H1 (cell line): Measurements from ENCODE around the gene SRRM3. TPM values are rescaled to one million over a fixed set of nuclear protein-coding genes. Genes with fewer than 3 reads are reported as not detected.

ENCODE experiments used
- CTCF ChIA-PET: fragments of 300-600 bp; sonication (Branson Sonifier 250); formaldehyde crosslinking; loops from one replicate; lab custom pipeline; 2021; ENCODE audit not compliant: partially characterized antibody; lab: Charles Lee
- POLR2A ChIA-PET: fragments of 300-600 bp; sonication (Branson Sonifier 250); formaldehyde crosslinking; loops from one replicate; lab custom pipeline; 2021; ENCODE audit warnings: inconsistent platforms; ENCODE audit not compliant: partially characterized antibody; lab: Charles Lee
- DNase-seq, 2 experiments: peaks; one replicate each; pipeline versions ENCODE4 v3.0.0 to v3.0.0-alpha.2; 2010 to 2022; ENCODE audit warnings: low spot score in 2 of 2, low read depth in 1 of 2, mixed read lengths in 1 of 2
- FAIRE-seq: peaks from 2 replicates; lab custom pipeline; 2011; peaks lifted over from hg19 to GRCh38; lab: Jason Lieb, UNC
- H2AFZ ChIP-seq: 2 replicates; pipeline ENCODE4 v1.8.1; 2012; ENCODE audit warnings: low read length, inconsistent platforms
- H2AK5ac ChIP-seq: 2 replicates; pipeline ENCODE4 v1.6.1; 2013; ENCODE audit warnings: low read depth, low read length
- H2BK120ac ChIP-seq: replicated peaks from 2 replicates; pipeline ENCODE3; 2013; ENCODE audit warnings: low read depth, low read length, inconsistent platforms
- H2BK12ac ChIP-seq: 2 replicates; pipeline ENCODE4 v1.6.1; 2013; ENCODE audit warnings: low read depth, low read length
- H2BK15ac ChIP-seq: 2 replicates; pipeline ENCODE4 v1.6.1; 2013; ENCODE audit warnings: low read length
- H2BK20ac ChIP-seq: 2 replicates; pipeline ENCODE4 v1.6.1; 2013; ENCODE audit warnings: low read length
- H2BK5ac ChIP-seq: 2 replicates; pipeline ENCODE4 v1.6.1; 2013; ENCODE audit warnings: low read depth, low read length
- H3K14ac ChIP-seq: 2 replicates; pipeline ENCODE4 v1.6.1; 2013; ENCODE audit warnings: inconsistent platforms; ENCODE audit not compliant: insufficient read length
- H3K18ac ChIP-seq: 2 replicates; pipeline ENCODE4 v1.6.1; 2013; ENCODE audit warnings: low read length; ENCODE audit errors: extremely low read depth
- H3K23ac ChIP-seq: 2 replicates; pipeline ENCODE4 v1.6.1; 2013; ENCODE audit warnings: inconsistent platforms; ENCODE audit not compliant: insufficient read length
- H3K23me2 ChIP-seq: 2 replicates; pipeline ENCODE4 v1.6.1; 2013; ENCODE audit warnings: low read depth, low read length
- H3K27ac ChIP-seq: 2 replicates; pipeline ENCODE4 v1.6.1; 2011; ENCODE audit warnings: low read depth, low read length, inconsistent platforms
- H3K27me3 ChIP-seq, 4 experiments: replicated peaks in 1 of 4; 1 replicate in 1 of 4; 2 replicates in 3 of 4; pipeline versions ENCODE4 v1.6.1 to v1.8.1; 2011 to 2013; ENCODE audit warnings: low read length in 3 of 4, mild to moderate bottlenecking in 3 of 4, inconsistent platforms in 2 of 4, mixed read lengths in 2 of 4, moderate library complexity in 1 of 4; ENCODE audit not compliant: control insufficient read depth in 3 of 4, insufficient read depth in 3 of 4; ENCODE audit errors: extremely low read depth in 1 of 4
- H3K36me3 ChIP-seq, 4 experiments: 2 replicates each; pipeline versions ENCODE4 v1.6.1 to v1.8.1; 2011 to 2013; ENCODE audit warnings: mild to moderate bottlenecking in 4 of 4, low read length in 3 of 4, moderate library complexity in 2 of 4, control low read depth in 1 of 4, inconsistent platforms in 1 of 4; ENCODE audit not compliant: insufficient read depth in 4 of 4, control insufficient read depth in 2 of 4
- H3K4ac ChIP-seq: replicated peaks from 2 replicates; pipeline ENCODE3; 2013; ENCODE audit warnings: low read length, low read depth, mixed read lengths, inconsistent platforms; ENCODE audit not compliant: insufficient read length
- H3K4me1 ChIP-seq, 4 experiments: replicated peaks in 1 of 4; 1 replicate in 1 of 4; 2 replicates in 3 of 4; pipeline versions ENCODE4 v1.6.1 to v1.8.1; 2011 to 2013; ENCODE audit warnings: low read length in 3 of 4, inconsistent platforms in 2 of 4, mixed read lengths in 1 of 4; ENCODE audit not compliant: insufficient read depth in 4 of 4, control insufficient read depth in 3 of 4
- H3K4me2 ChIP-seq, 2 experiments: 2 replicates each; pipeline versions ENCODE4 v1.6.1 to v1.8.1; 2011 to 2013; ENCODE audit warnings: low read depth in 2 of 2, low read length in 2 of 2, control low read depth in 1 of 2, inconsistent platforms in 1 of 2, mild to moderate bottlenecking in 1 of 2; ENCODE audit not compliant: insufficient read depth in 1 of 2
- H3K4me3 ChIP-seq, 4 experiments: fragments of 200-600, 300-600 bp in 1 of 4; sonication (generic), shearing (Covaris generic), sonication (Bioruptor Twin) in 1 of 4; 2 replicates each; pipeline versions ENCODE4 v1.5.1 to v1.8.1; 2011 to 2016; ENCODE audit warnings: low read length in 4 of 4, low read depth in 3 of 4, control low read depth in 2 of 4, inconsistent platforms in 2 of 4, mild to moderate bottlenecking in 2 of 4, mixed read lengths in 1 of 4, moderate library complexity in 1 of 4; ENCODE audit not compliant: insufficient read depth in 2 of 4; ENCODE audit errors: extremely low read depth in 1 of 4
- H3K56ac ChIP-seq: replicated peaks from 2 replicates; pipeline ENCODE3; 2013; ENCODE audit warnings: low read depth, mild to moderate bottlenecking, mixed read lengths, low read length, inconsistent platforms; ENCODE audit not compliant: insufficient read length
- H3K79me1 ChIP-seq: 2 replicates; pipeline ENCODE4 v1.6.1; 2013; ENCODE audit warnings: low read depth, low read length, control low read depth
- H3K79me2 ChIP-seq, 2 experiments: 2 replicates each; pipeline versions ENCODE4 v1.6.1 to v1.8.1; 2012 to 2013; ENCODE audit warnings: low read length in 2 of 2, mild to moderate bottlenecking in 2 of 2, inconsistent platforms in 1 of 2; ENCODE audit not compliant: insufficient read depth in 2 of 2, control insufficient read depth in 1 of 2
- H3K9ac ChIP-seq, 4 experiments: replicated peaks in 1 of 4; 1 replicate in 1 of 4; 2 replicates in 3 of 4; pipeline versions ENCODE4 v1.6.1 to v1.8.1; 2011 to 2013; ENCODE audit warnings: low read depth in 3 of 4, low read length in 3 of 4, control low read depth in 2 of 4, mild to moderate bottlenecking in 2 of 4, moderate library complexity in 2 of 4, inconsistent platforms in 1 of 4; ENCODE audit errors: extremely low read depth in 1 of 4
- H3K9me3 ChIP-seq, 2 experiments: 2 replicates each; pipeline versions ENCODE4 v1.6.1 to v1.8.1; 2012 to 2013; ENCODE audit warnings: mild to moderate bottlenecking in 2 of 2, moderate library complexity in 2 of 2, control low read depth in 1 of 2, inconsistent platforms in 1 of 2, low read depth in 1 of 2, low read length in 1 of 2, mixed read lengths in 1 of 2; ENCODE audit not compliant: insufficient read depth in 2 of 2
- H4K20me1 ChIP-seq, 2 experiments: replicated peaks in 1 of 2; 2 replicates each; pipeline versions ENCODE3 to v1.8.1; 2011 to 2013; ENCODE audit warnings: inconsistent platforms in 2 of 2, low read length in 2 of 2, mild to moderate bottlenecking in 1 of 2; ENCODE audit not compliant: insufficient read depth in 2 of 2, control insufficient read depth in 1 of 2
- H4K5ac ChIP-seq: 2 replicates; pipeline ENCODE4 v1.6.1; 2013; ENCODE audit warnings: low read length, low read depth, mixed read lengths, inconsistent platforms; ENCODE audit not compliant: insufficient read length
- H4K8ac ChIP-seq: 2 replicates; pipeline ENCODE4 v1.8.0; 2013; ENCODE audit warnings: mild to moderate bottlenecking, moderate library complexity, low read length, inconsistent platforms; ENCODE audit not compliant: insufficient read depth; ENCODE audit errors: extremely low read depth
- H4K91ac ChIP-seq: replicated peaks from 2 replicates; pipeline ENCODE3; 2013; ENCODE audit warnings: low read length, mixed read lengths, inconsistent platforms; ENCODE audit not compliant: insufficient read length
- HDAC2 ChIP-seq, 2 experiments: fragments of 300-600 bp in 1 of 2; sonication (generic) in 1 of 2; IDR thresholded peaks; 2 replicates each; pipeline ENCODE4 v1.6.1; 2011 to 2012; ENCODE audit warnings: low read depth in 2 of 2, low read length in 2 of 2, mild to moderate bottlenecking in 2 of 2, moderate library complexity in 2 of 2, borderline replicate concordance in 1 of 2, inconsistent platforms in 1 of 2
- SP2 ChIP-seq: IDR thresholded peaks from 2 replicates; pipeline ENCODE4 v1.6.1; 2012; ENCODE audit warnings: mild to moderate bottlenecking, low read length, inconsistent platforms
- USF2 ChIP-seq: IDR thresholded peaks from 2 replicates; pipeline ENCODE4 v1.6.1; 2011; ENCODE audit warnings: low read length, improper control_type of control experiment
- WGBS, 2 experiments: shearing (Covaris generic) in 1 of 2; methylation state at CpG; one replicate each; pipeline versions ENCODE4 v1.1.6 to v1.1.7; 2013 to 2015; ENCODE audit warnings: low lambda C conversion rate in 2 of 2, mixed read lengths in 2 of 2, inconsistent platforms in 1 of 2, low coverage in 1 of 2, missing lambda C conversion rate in 1 of 2; ENCODE audit not compliant: insufficient replicate concordance in 2 of 2, insufficient coverage in 1 of 2, insufficient read length in 1 of 2; ENCODE audit errors: extremely low coverage in 1 of 2, missing lambda C conversion rate in 1 of 2; 5-methylcytosine and 5-hydroxymethylcytosine counted together
- polyA plus RNA-seq, 7 experiments: library from polyadenylated mRNA; depleted of rRNA in 3 of 7; stranded (reverse) in 5 of 7; unstranded in 2 of 7; fragments of >200 nt in 5 of 7; fragments of 200-250 nt in 2 of 7; gene quantifications; 1 replicate in 5 of 7; 2 replicates in 1 of 7; 4 replicates in 1 of 7; pipeline versions ENCODE4 v1.2.1 to v1.2.3, GENCODE V29; 2011 to 2013; ENCODE audit warnings: missing spikeins in 2 of 7, mixed read lengths in 2 of 7
- total RNA-seq: library from RNA; stranded (reverse); fragmentation: NEBNext Ultra II Directional; extraction: Animal tissue kit (Norgen Biotek cat#: 25700); gene quantifications from 2 replicates; pipeline ENCODE4 v1.2.1, GENCODE V29; 2021

Gene SRRM3
- total and polyA plus RNA-seq, 2 of the 8 experiments (the other 6 are each of a cell fraction or from before 2014, with no cell fraction given): 10.4 to 17.4 TPM

GRCh38 chr7:76293407-76293901, 91.8 kb downstream of the SRRM3 start:
- TF ChIP-seq HDAC2 (IDR thresholded peaks at IDR 0.05; ENCODE audit: borderline replicate concordance in 1 of 2, low read depth in 2 of 2, low read length in 2 of 2): no peak
- TF ChIP-seq USF2: no peak
- no peak for TF ChIP-seq SP2

More at GRCh38 chr7:76293407-76293901, 91.8 kb downstream of the SRRM3 start:
- H3K79me2 ChIP-seq: no peaks in the 10 kb centered on the region
- H3K27me3 ChIP-seq: no peaks in the 10 kb centered on the region
- H3K18ac ChIP-seq: no peak overlapping the region
- H2BK120ac ChIP-seq: no peak overlapping the region
- no peak overlapping the region for H3K4me3 ChIP-seq
- FAIRE-seq (no peak), DNase-seq (no peak)
- H2BK15ac ChIP-seq: peak overlapping the region; percentile 88; the same call in 1 of the 2 replicates
- H2AFZ ChIP-seq: no peak overlapping the region
- CTCF ChIA-PET: interaction anchor here (0.8 to 19.4 kb wide), 3 partner anchors 11 to 30 kb away, joined by 4 to 426 read pairs (median 8); partner anchors contain the start of gene HSPB1
- peaks cover 0 to 18% (median 11%) of the 10 kb centered on the region in 4 experiments; a peak in 6 of 7 replicates for H3K4me1 ChIP-seq
- no peaks in the 10 kb centered on the region for H3K9me3 ChIP-seq
- no peak overlapping the region for H3K27ac ChIP-seq
- POLR2A ChIA-PET: interaction anchor here (0.9 to 1.7 kb wide), 5 partner anchors 10 to 220 kb away, joined by 3 to 4 read pairs (median 3); no protein-coding TSS in a partner anchor
- no peak overlapping the region for H3K14ac ChIP-seq
- WGBS, 2 experiments: 91% methylated on average over 8 of the region's 8 CpGs; no CpG with 5 or more reads in 1 of the 2 experiments
- no peak overlapping the region for H3K56ac ChIP-seq
- no peak overlapping the region for H3K23ac ChIP-seq
- H3K36me3 ChIP-seq: no peaks in the 10 kb centered on the region
- H3K9ac ChIP-seq: no peak overlapping the region
- peak overlapping the region; percentile 66 for H3K4ac ChIP-seq
- no peak overlapping the region for H2BK20ac ChIP-seq
- H4K8ac ChIP-seq: no peak overlapping the region
- H2BK12ac ChIP-seq: no peak overlapping the region
- no peak overlapping the region for H2AK5ac ChIP-seq
- no peak overlapping the region for H4K5ac ChIP-seq
- peak overlapping the region; percentile 80 for H4K91ac ChIP-seq
- no peak overlapping the region for H2BK5ac ChIP-seq
- no peaks in the 10 kb centered on the region; the same call in 1 of the 2 replicates for H3K23me2 ChIP-seq
- no peaks in the 10 kb centered on the region for H4K20me1 ChIP-seq
- no peaks in the 10 kb centered on the region for H3K79me1 ChIP-seq
- H3K4me2 ChIP-seq: no peak overlapping the region
